HG03175 (cell line): ENCODE results near the gene POTEF.
"Not testable (repeated sequence)": the region's sequence is repeated elsewhere in the genome, so short reads cannot be mapped to it uniquely, and the experiment has no call there.

Experiments
- ATAC-seq: cut with Tn5 transposase; IDR thresholded peaks from one replicate; pipeline ENCODE4 v1.9.1; 2021; ENCODE audit warnings: mild to moderate bottlenecking, moderate library complexity; ENCODE audit not compliant: unreplicated experiment

Gene POTEF

GRCh38 chr2:130135692-130136541 lies 6.9 kb upstream of the POTEF start:
- ATAC-seq, result no peak

GRCh38 chr2:130128464-130128863 lies 558 bp downstream of the POTEF start:
- ATAC-seq, result not testable (repeated sequence)

GRCh38 chr2:130127726-130128125 lies 1.3 kb downstream of the POTEF start:
- not testable (repeated sequence) for ATAC-seq

DNA sequence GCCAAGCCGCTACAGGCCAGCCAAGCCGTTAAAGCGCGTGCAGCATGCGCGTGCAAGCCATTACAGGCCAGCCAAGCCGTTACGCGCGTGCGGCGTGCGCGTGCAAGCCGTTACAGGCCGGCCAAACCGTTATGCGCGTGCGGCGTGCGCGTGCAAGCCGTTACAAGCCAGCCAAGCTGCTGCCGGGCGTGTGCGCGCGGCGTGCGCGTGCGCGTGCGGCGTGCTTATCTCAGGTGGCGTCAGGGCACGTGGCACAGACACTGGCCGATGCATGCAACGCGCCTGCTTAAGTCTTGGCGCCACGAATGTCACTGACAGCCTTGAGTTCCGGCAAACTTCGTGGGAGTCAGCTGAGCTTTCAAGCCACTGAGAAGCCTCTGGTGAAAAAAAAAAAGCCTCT lies 8.1 kb downstream of the POTEF start:
- ATAC-seq, result not testable (repeated sequence)

GRCh38 chr2:130102597-130103363 lies 26.2 kb downstream of the POTEF start:
- ATAC-seq, result not testable (repeated sequence)

DNA sequence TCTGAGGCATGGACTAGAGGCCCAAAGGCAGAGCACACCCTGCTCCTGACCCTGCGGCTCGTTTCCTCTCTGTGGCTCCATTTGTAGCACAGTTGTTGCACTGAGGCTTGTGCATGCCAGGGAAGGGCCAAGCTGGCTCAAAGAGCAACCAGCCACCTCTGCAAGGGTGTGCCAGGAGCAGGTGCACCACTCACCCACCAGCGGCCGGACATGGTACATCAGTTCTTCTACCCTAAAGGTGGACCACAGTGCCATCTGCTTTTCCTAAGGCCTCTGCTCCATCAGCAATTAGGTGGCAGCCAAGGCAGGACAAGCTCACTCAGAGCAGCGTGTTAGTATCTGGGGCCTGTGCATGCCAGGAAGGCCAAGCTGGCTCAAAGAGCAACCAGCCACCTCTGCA lies 66.4 kb downstream of the POTEF start:
- ATAC-seq, result not testable (repeated sequence)

DNA sequence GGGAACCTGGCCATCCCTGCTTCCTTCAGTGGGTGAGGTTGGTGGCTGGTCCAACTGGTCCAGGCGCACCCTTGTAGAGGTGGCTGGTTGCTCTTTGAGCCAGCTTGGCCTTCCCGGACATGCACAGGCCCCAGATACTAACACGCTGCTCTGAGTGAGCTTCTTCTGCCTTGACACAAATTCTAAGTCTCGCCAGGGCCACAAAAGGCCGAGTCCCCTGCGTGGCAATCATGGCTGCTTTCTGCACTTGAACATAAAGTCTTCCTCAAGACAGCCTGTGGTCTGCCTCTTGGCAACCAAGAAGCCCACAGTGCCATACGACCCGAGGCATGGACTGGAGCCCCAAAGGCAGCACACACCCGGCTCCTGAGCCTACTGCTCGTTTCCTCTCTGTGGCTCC lies 69.0 kb downstream of the POTEF start:
- not testable (repeated sequence) for ATAC-seq

- not testable (repeated sequence) for ATAC-seq
These were observed 72.7 kb downstream of the POTEF start for GRCh38 chr2:130056336-130056735.

DNA sequence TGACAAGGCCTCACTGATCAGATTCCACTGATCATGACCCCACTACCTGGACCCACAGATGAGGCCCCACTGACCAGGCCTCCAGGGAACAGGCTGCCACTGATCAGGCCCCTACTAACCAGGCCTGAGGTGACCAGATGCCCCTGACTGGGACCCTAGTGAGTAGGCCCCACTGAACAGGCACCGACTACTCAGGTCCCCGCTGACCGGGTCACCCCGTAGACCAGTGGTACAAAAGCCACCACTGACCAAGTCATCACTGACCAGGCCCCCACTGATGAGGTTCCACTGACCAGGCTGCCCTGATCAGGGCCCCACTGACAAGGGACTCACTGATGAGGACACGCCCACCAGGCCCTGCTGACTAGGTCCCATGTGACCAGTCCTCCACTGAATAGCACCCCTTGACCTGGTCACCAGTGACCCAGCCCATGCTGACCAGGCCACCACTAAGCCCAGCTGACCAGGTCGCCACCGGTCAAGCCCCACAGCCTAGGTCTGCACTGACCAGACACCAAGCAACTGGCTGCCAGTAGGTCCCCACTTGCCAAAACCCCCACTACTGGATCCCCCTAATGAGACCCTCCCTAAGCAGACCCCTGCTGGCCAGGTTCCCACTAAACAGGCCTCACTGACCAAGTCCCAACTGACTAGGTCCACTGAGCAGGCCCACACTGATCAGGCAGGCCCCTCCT lies 75.7 kb downstream of the POTEF start:
- ATAC-seq, result not testable (repeated sequence)

GRCh38 chr2:130052376-130052775 lies 76.6 kb downstream of the POTEF start:
- ATAC-seq, result not testable (repeated sequence)

- ATAC-seq, result not testable (repeated sequence)
These were observed 80.6 kb downstream of the POTEF start for GRCh38 chr2:130048422-130048821.

- ATAC-seq, result not testable (repeated sequence)
These were observed 90.8 kb downstream of the POTEF start for GRCh38 chr2:130038265-130038603.

- not testable (repeated sequence) for ATAC-seq
These were observed 103.1 kb downstream of the POTEF start for GRCh38 chr2:130025931-130026330.
